A673 (cell line): ENCODE results near the gene TFB1M.

Experiments used
- EZH2 ChIP-seq: fragments of 200-600 bp; sonication (generic); IDR thresholded peaks from 2 replicates; pipeline ENCODE4 v1.6.1; 2017; ENCODE audit warnings: borderline replicate concordance, low read depth, mild to moderate bottlenecking, mixed read lengths, antibody characterized with exemption, low read length; ENCODE audit not compliant: poor library complexity, severe bottlenecking
- TF ChIP-seq, protein P1 (sequence below): fragments of 300-800, 200-600 bp; sonication (generic); conservative IDR thresholded peaks from 2 replicates; pipeline ENCODE4 v1.5.1; 2017; ENCODE audit warnings: low read depth, mild to moderate bottlenecking, antibody characterized with exemption, low read length, moderate library complexity, mixed read lengths

DNA sequence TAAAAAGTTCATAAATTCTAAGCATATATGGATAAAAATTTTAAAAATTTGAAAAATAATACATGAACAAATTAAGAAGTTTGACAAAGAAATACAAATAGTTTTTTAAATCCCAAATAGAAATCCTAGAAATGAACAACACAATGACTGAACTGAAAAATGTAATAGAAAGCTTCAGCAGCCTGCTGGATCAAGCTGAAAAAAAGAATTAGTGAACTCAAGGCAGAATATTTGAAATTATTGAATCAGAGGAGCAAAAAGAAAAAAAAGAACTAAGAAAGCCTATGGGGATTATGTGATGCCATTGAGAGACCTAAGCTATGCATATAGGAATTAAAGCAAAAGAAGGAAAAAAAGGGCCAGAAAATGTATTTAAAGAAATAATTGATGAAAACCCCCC, 39.9 kb upstream of the TFB1M start:
- TF ChIP-seq EZH2 = no peak
- TF ChIP-seq, protein P1, sequence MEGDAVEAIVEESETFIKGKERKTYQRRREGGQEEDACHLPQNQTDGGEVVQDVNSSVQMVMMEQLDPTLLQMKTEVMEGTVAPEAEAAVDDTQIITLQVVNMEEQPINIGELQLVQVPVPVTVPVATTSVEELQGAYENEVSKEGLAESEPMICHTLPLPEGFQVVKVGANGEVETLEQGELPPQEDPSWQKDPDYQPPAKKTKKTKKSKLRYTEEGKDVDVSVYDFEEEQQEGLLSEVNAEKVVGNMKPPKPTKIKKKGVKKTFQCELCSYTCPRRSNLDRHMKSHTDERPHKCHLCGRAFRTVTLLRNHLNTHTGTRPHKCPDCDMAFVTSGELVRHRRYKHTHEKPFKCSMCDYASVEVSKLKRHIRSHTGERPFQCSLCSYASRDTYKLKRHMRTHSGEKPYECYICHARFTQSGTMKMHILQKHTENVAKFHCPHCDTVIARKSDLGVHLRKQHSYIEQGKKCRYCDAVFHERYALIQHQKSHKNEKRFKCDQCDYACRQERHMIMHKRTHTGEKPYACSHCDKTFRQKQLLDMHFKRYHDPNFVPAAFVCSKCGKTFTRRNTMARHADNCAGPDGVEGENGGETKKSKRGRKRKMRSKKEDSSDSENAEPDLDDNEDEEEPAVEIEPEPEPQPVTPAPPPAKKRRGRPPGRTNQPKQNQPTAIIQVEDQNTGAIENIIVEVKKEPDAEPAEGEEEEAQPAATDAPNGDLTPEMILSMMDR = no peak
